Measurements from ENCODE around the gene CUL4A. TPM values are rescaled to one million over a fixed set of nuclear protein-coding genes. Genes with fewer than 3 reads are reported as not detected.
A peak's percentile ranks its signal among the peaks of the same experiment; 100 is the strongest.

Gene CUL4A
- total and polyA plus RNA-seq, 2 donors, result 41.6 to 57.3 TPM

GRCh38 chr13:113209759-113210421 is 477 bp downstream of the CUL4A start:
- Histone ChIP-seq H3K36me3 (ENCODE audit: control insufficient read depth in 2 of 2, insufficient read depth in 2 of 2, low read length in 1 of 2) (peaks cover 9 to 20% of the 10 kb centered on the region in 2 donors), H3K9me3 (ENCODE audit: control insufficient read depth in 2 of 2, insufficient read depth in 1 of 2, low read length in 1 of 2) (no peaks in the 10 kb centered on the region), H3K27me3 (ENCODE audit: control insufficient read depth in 2 of 2, insufficient read depth in 1 of 2, low read length in 1 of 2) (no peaks in the 10 kb centered on the region), H3K4me1 (ENCODE audit: control insufficient read depth in 2 of 2, insufficient read depth in 2 of 2, low read length in 2 of 2) (peaks cover 4 to 10% of the 10 kb centered on the region in 2 donors), H3K27ac (ENCODE audit: low read depth in 1 of 2, low read length in 1 of 2) (peak overlapping the region; percentile 63 to 99), H3K4me3 (ENCODE audit: low read length in 2 of 2) (peak overlapping the region; percentile 49 to 95)
- under 1% methylated on average over 67 of the region's 67 CpGs for WGBS
- DNase-seq (ENCODE audit: low read depth in 6 of 9, low spot score in 9 of 9), result peak in 8 of 9 donors; percentile 30 to 77 (median 50)

GRCh38 chr13:113210833-113211232 is 1.4 kb downstream of the CUL4A start:
- 94% methylated on average over 6 of the region's 6 CpGs for WGBS
- H3K36me3 ChIP-seq (ENCODE audit: control insufficient read depth in 2 of 2, insufficient read depth in 2 of 2, low read length in 1 of 2), result peaks cover 9 to 17% of the 10 kb centered on the region in 2 donors
- no peak for DNase-seq (ENCODE audit: low read depth in 6 of 9, low spot score in 9 of 9)
- H3K27ac ChIP-seq (ENCODE audit: low read depth in 1 of 2, low read length in 1 of 2), result no peak overlapping the region
- no peaks in the 10 kb centered on the region for H3K27me3 ChIP-seq (ENCODE audit: control insufficient read depth in 2 of 2, insufficient read depth in 1 of 2, low read length in 1 of 2)
- H3K4me3 ChIP-seq (ENCODE audit: low read length in 2 of 2), result no peak overlapping the region
- peaks cover 4 to 10% of the 10 kb centered on the region in 2 donors for H3K4me1 ChIP-seq (ENCODE audit: control insufficient read depth in 2 of 2, insufficient read depth in 2 of 2, low read length in 2 of 2)
- H3K9me3 ChIP-seq (ENCODE audit: control insufficient read depth in 2 of 2, insufficient read depth in 1 of 2, low read length in 1 of 2), result no peaks in the 10 kb centered on the region

- Histone ChIP-seq H3K4me1 (ENCODE audit: control insufficient read depth in 2 of 2, insufficient read depth in 2 of 2, low read length in 2 of 2) (peaks cover 2 to 7% of the 10 kb centered on the region in 2 donors), H3K9me3 (ENCODE audit: control insufficient read depth in 2 of 2, insufficient read depth in 1 of 2, low read length in 1 of 2) (no peaks in the 10 kb centered on the region), H3K36me3 (ENCODE audit: control insufficient read depth in 2 of 2, insufficient read depth in 2 of 2, low read length in 1 of 2) (peaks cover 9 to 10% of the 10 kb centered on the region in 2 donors), H3K27me3 (ENCODE audit: control insufficient read depth in 2 of 2, insufficient read depth in 1 of 2, low read length in 1 of 2) (no peaks in the 10 kb centered on the region), H3K27ac (ENCODE audit: low read depth in 1 of 2, low read length in 1 of 2) (no peak overlapping the region), H3K4me3 (ENCODE audit: low read length in 2 of 2) (no peak overlapping the region)
- WGBS, result 97% methylated on average over 10 of the region's 10 CpGs
- peak in 1 of 9 donors; percentile 22 for DNase-seq (ENCODE audit: low read depth in 6 of 9, low spot score in 9 of 9)
Observed at GRCh38 chr13:113211774-113212173, 2.4 kb downstream of the CUL4A start.

- no peaks in the 10 kb centered on the region for H3K4me1 ChIP-seq (ENCODE audit: control insufficient read depth in 2 of 2, insufficient read depth in 2 of 2, low read length in 2 of 2)
- H3K9me3 ChIP-seq (ENCODE audit: control insufficient read depth in 2 of 2, insufficient read depth in 1 of 2, low read length in 1 of 2), result no peaks in the 10 kb centered on the region
- DNase-seq (ENCODE audit: low read depth in 6 of 9, low spot score in 9 of 9), result no peak
- H3K27ac ChIP-seq (ENCODE audit: low read depth in 1 of 2, low read length in 1 of 2), result no peak overlapping the region
- H3K27me3 ChIP-seq (ENCODE audit: control insufficient read depth in 2 of 2, insufficient read depth in 1 of 2, low read length in 1 of 2), result no peaks in the 10 kb centered on the region
- H3K4me3 ChIP-seq (ENCODE audit: low read length in 2 of 2), result no peak overlapping the region
- H3K36me3 ChIP-seq (ENCODE audit: control insufficient read depth in 2 of 2, insufficient read depth in 2 of 2, low read length in 1 of 2), result peaks cover 31% of the 10 kb centered on the region in 2 donors
- WGBS, result 90% methylated on average over 7 of the region's 7 CpGs
Observed at GRCh38 chr13:113216254-113217048, 7.0 kb downstream of the CUL4A start.

GRCh38 chr13:113218586-113218985 is 9.2 kb downstream of the CUL4A start:
- Histone ChIP-seq H3K4me3 (ENCODE audit: low read length in 2 of 2) (no peak overlapping the region), H3K36me3 (ENCODE audit: control insufficient read depth in 2 of 2, insufficient read depth in 2 of 2, low read length in 1 of 2) (peaks cover 39 to 44% of the 10 kb centered on the region in 2 donors), H3K27ac (ENCODE audit: low read depth in 1 of 2, low read length in 1 of 2) (no peak overlapping the region), H3K27me3 (ENCODE audit: control insufficient read depth in 2 of 2, insufficient read depth in 1 of 2, low read length in 1 of 2) (no peaks in the 10 kb centered on the region), H3K4me1 (ENCODE audit: control insufficient read depth in 2 of 2, insufficient read depth in 2 of 2, low read length in 2 of 2) (no peaks in the 10 kb centered on the region), H3K9me3 (ENCODE audit: control insufficient read depth in 2 of 2, insufficient read depth in 1 of 2, low read length in 1 of 2) (no peaks in the 10 kb centered on the region)
- WGBS, result 96% methylated on average over 3 of the region's 3 CpGs
- DNase-seq (ENCODE audit: low read depth in 6 of 9, low spot score in 9 of 9), result no peak

- DNase-seq (ENCODE audit: low read depth in 6 of 9, low spot score in 9 of 9), result no peak
- Histone ChIP-seq H3K4me1 (ENCODE audit: control insufficient read depth in 2 of 2, insufficient read depth in 2 of 2, low read length in 2 of 2) (no peaks in the 10 kb centered on the region), H3K9me3 (ENCODE audit: control insufficient read depth in 2 of 2, insufficient read depth in 1 of 2, low read length in 1 of 2) (no peaks in the 10 kb centered on the region), H3K36me3 (ENCODE audit: control insufficient read depth in 2 of 2, insufficient read depth in 2 of 2, low read length in 1 of 2) (peaks cover 41 to 45% of the 10 kb centered on the region in 2 donors), H3K27me3 (ENCODE audit: control insufficient read depth in 2 of 2, insufficient read depth in 1 of 2, low read length in 1 of 2) (no peaks in the 10 kb centered on the region), H3K27ac (ENCODE audit: low read depth in 1 of 2, low read length in 1 of 2) (no peak overlapping the region), H3K4me3 (ENCODE audit: low read length in 2 of 2) (no peak overlapping the region)
- 97% methylated on average over 14 of the region's 14 CpGs for WGBS
Observed at GRCh38 chr13:113219256-113219940, 10.0 kb downstream of the CUL4A start.

- Histone ChIP-seq H3K4me3 (ENCODE audit: low read length in 2 of 2) (no peak overlapping the region), H3K27me3 (ENCODE audit: control insufficient read depth in 2 of 2, insufficient read depth in 1 of 2, low read length in 1 of 2) (no peaks in the 10 kb centered on the region), H3K36me3 (ENCODE audit: control insufficient read depth in 2 of 2, insufficient read depth in 2 of 2, low read length in 1 of 2) (peaks cover 47 to 52% of the 10 kb centered on the region in 2 donors), H3K4me1 (ENCODE audit: control insufficient read depth in 2 of 2, insufficient read depth in 2 of 2, low read length in 2 of 2) (no peaks in the 10 kb centered on the region), H3K9me3 (ENCODE audit: control insufficient read depth in 2 of 2, insufficient read depth in 1 of 2, low read length in 1 of 2) (no peaks in the 10 kb centered on the region), H3K27ac (ENCODE audit: low read depth in 1 of 2, low read length in 1 of 2) (no peak overlapping the region)
- 92% methylated on average over 13 of the region's 13 CpGs for WGBS
- no peak for DNase-seq (ENCODE audit: low read depth in 6 of 9, low spot score in 9 of 9)
Observed at GRCh38 chr13:113220141-113220598, 10.8 kb downstream of the CUL4A start.

- Histone ChIP-seq H3K36me3 (ENCODE audit: control insufficient read depth in 2 of 2, insufficient read depth in 2 of 2, low read length in 1 of 2) (peaks cover 53 to 56% of the 10 kb centered on the region in 2 donors), H3K4me1 (ENCODE audit: control insufficient read depth in 2 of 2, insufficient read depth in 2 of 2, low read length in 2 of 2) (no peaks in the 10 kb centered on the region), H3K27me3 (ENCODE audit: control insufficient read depth in 2 of 2, insufficient read depth in 1 of 2, low read length in 1 of 2) (no peaks in the 10 kb centered on the region), H3K27ac (ENCODE audit: low read depth in 1 of 2, low read length in 1 of 2) (no peak overlapping the region), H3K4me3 (ENCODE audit: low read length in 2 of 2) (no peak overlapping the region), H3K9me3 (ENCODE audit: control insufficient read depth in 2 of 2, insufficient read depth in 1 of 2, low read length in 1 of 2) (no peaks in the 10 kb centered on the region)
- peak in 1 of 9 donors; percentile 21 for DNase-seq (ENCODE audit: low read depth in 6 of 9, low spot score in 9 of 9)
- WGBS, result 98% methylated on average over 7 of the region's 7 CpGs
Observed at GRCh38 chr13:113220877-113221276, 11.5 kb downstream of the CUL4A start.

- H3K4me1 ChIP-seq (ENCODE audit: control insufficient read depth in 2 of 2, insufficient read depth in 2 of 2, low read length in 2 of 2), result no peaks in the 10 kb centered on the region
- whole genome bisulfite sequencing, result 98% methylated on average over 7 of the region's 7 CpGs
- DNase-seq (ENCODE audit: low read depth in 6 of 9, low spot score in 9 of 9), result no peak
- no peaks in the 10 kb centered on the region for H3K27me3 ChIP-seq (ENCODE audit: control insufficient read depth in 2 of 2, insufficient read depth in 1 of 2, low read length in 1 of 2)
- no peak overlapping the region for H3K4me3 ChIP-seq (ENCODE audit: low read length in 2 of 2)
- peaks cover 69 to 74% of the 10 kb centered on the region in 2 donors for H3K36me3 ChIP-seq (ENCODE audit: control insufficient read depth in 2 of 2, insufficient read depth in 2 of 2, low read length in 1 of 2)
- H3K9me3 ChIP-seq (ENCODE audit: control insufficient read depth in 2 of 2, insufficient read depth in 1 of 2, low read length in 1 of 2), result no peaks in the 10 kb centered on the region
- no peak overlapping the region for H3K27ac ChIP-seq (ENCODE audit: low read depth in 1 of 2, low read length in 1 of 2)
Observed at GRCh38 chr13:113223070-113223469, 13.7 kb downstream of the CUL4A start.

All from thymus (tissue), 11 donors.